ENCODE data around the gene RAD51B.

Gene RAD51B

DNA sequence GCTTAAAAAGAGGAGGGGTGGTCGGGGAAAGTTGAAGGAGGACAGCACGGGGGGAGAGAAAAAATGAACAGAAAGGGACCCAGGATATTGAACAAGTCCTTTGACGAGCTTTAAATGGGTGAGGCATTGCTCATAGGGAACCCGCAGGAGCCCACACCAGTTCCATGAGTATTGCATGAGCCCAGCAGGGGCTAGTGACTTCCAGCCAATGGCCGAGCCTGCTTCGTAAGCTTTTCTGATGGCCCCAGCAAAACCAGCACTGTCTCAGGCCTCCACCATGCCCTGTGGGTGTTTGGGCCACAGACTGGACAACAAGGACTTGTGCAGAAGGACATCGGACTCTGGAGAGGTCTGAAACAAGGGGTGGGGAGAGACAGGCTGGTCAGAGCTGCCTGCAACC, 863.7 kb downstream of the RAD51B start:
- Mint-ChIP-seq H3K36me3 (no peaks in the 10 kb centered on the region), H3K9me3 (no peaks in the 10 kb centered on the region), H3K4me3 (peak overlapping the region; percentile 71), H3K27me3 (no peaks in the 10 kb centered on the region), H3K27ac (peak overlapping the region; percentile 92), H3K4me1 (peaks cover 64% of the 10 kb centered on the region)

DNA sequence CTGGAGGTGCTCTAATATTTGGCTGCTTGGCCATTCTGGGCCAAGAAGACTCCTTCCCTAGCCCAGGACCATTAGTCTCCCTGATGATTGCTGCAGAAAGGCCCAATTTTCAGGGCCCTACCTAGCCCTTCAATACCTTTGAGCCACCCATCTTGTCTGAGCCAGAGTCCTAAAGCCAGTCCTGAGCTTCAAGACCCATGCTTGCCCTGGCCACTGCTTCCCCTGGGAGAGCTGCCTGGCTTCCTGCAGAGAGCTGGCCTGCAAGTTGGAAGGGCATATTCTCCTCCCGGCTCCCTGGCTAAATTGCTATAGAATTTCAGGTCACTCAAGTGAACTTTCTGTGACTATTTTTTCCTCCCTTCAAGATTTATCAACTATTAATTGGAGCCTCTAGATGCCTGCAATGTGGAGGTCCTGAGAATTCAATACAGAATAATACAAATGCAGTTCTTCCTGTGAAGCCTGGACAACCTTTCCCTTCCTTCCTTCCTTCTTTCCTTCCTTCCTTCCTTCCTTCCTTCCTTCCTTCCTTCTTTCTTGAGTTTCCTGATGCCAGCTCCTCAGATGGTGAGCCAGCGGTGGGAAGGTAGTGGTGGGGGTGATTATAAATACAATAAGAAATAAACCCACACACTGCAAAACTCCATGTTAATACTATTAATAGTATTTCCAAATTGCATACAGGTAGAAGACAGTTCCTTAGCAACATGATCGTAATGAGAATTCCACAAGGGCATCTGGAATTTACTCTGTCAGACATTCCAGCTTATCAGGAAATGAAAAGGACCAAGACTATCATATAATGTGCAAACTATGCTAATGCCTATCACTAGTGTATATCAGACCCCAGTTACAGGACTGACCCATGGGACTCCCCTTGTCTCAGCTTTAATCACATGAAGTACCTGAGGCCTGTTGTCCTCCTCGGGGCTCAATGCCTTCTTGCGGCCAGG, 865.2 kb downstream of the RAD51B start:
- Mint-ChIP-seq H3K36me3 (no peaks in the 10 kb centered on the region), H3K9me3 (no peaks in the 10 kb centered on the region), H3K27ac (peak overlapping the region; percentile 88)

DNA sequence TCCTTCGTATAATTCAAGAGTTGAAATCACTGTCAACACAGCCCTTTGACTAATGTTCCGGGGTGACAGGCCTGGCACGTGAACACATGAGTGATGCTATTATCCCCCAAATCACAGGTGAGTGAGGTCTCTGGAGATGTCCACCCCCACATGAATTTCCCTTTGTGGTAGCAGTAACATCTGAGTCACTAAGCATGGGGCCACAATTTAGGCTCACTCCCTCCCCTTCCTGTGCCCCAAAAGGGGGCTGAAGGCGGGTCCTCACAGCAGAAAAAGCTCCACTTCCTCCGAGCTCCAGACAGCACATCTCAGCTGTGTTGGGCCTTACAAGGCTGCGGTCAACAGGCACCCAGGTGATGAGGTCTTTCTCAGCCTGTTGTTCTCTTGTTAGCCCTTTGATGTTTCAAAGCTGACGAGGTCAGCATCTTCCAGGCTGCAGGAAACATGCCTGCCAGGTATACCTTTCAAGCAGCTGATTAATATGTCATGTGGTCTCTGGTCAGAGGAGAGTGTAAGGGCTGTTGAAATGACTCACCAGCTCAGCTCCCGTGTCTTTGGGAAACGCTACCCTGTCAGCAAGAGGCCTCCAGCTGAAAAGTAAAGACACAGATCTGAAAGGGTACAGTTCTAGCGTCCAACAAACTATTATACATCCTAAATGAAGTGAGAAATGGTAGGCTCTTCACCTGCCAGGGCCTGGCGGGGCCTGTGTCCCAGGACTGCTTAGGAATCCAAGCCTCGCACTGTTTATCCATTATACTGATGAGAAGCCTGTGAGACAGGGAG, 866.0 kb downstream of the RAD51B start:
- Mint-ChIP-seq H3K36me3 (no peaks in the 10 kb centered on the region), H3K4me3 (peak overlapping the region; percentile 59), H3K9me3 (no peaks in the 10 kb centered on the region), H3K27me3 (no peaks in the 10 kb centered on the region), H3K4me1 (peaks cover 67% of the 10 kb centered on the region), H3K27ac (peak overlapping the region; percentile 88)

More for the DNA sequence above, 865.2 kb downstream of the RAD51B start:
- no peaks in the 10 kb centered on the region for H3K27me3 Mint-ChIP-seq
- peak overlapping the region; percentile 59 for H3K4me3 Mint-ChIP-seq
- peaks cover 67% of the 10 kb centered on the region for H3K4me1 Mint-ChIP-seq

DNA sequence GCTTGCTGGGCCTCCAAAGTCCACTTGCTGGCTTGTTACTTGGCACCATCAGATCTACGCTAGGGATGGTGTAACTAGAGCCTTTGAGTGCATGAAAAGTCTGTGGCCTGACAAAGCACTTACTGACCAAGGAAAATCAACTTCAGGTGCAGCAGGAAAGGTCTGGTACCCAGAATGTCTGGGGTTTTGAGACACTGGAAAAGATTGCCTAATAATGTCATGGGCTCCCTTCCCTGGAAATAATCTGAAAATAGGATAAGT, 866.6 kb downstream of the RAD51B start:
- Mint-ChIP-seq H3K4me1 (peaks cover 64% of the 10 kb centered on the region), H3K27ac (peak overlapping the region; percentile 88)

DNA sequence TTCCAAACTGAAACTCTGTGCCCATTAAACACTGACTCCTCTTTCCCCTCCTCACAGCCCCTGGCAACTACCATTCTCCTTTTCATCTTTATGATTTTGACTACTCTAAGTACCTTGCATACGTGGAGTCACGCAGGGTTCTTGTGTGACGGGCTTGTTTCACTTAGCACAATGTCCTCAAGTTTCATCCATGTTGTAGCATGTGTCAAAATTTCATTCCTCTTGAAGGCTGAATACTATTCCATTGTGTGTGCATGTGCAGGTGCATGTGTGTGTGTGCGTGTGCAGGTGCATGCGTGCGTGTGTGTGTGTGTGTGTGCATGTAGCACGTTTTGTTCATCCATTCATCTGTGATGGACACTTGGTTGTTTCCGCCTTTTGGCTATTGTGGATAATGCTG, 867.1 kb downstream of the RAD51B start:
- no peaks in the 10 kb centered on the region for H3K9me3 Mint-ChIP-seq
- H3K36me3 Mint-ChIP-seq = no peaks in the 10 kb centered on the region
- no peak overlapping the region for H3K4me3 Mint-ChIP-seq
- peaks cover 58% of the 10 kb centered on the region for H3K4me1 Mint-ChIP-seq
- peak overlapping the region; percentile 60 for H3K27ac Mint-ChIP-seq
- no peaks in the 10 kb centered on the region for H3K27me3 Mint-ChIP-seq

More for the DNA sequence above, 866.6 kb downstream of the RAD51B start:
- H3K36me3 Mint-ChIP-seq = no peaks in the 10 kb centered on the region
- peak overlapping the region; percentile 5 for H3K4me3 Mint-ChIP-seq
- H3K27me3 Mint-ChIP-seq = no peaks in the 10 kb centered on the region
- no peaks in the 10 kb centered on the region for H3K9me3 Mint-ChIP-seq

DNA sequence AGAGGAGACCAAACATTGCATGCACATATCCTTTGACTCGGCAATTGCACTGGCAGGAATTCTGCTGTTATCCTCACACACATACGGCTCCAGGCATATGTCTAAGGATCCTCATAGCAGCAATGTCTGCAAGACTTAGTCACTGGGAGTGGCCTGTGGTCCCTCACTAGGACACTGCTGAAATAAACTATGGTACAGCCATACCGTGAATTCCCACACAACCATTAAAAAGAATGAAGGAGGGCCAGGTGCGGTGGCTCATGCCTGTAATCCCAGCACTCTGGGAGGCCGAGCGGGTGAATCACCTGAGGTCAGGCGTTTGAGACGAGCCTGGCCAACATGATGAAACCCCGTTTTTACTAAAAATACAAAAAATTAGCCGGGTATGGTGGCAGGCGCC, 868.2 kb downstream of the RAD51B start:
- Mint-ChIP-seq H3K9me3 (no peaks in the 10 kb centered on the region), H3K27ac (peak overlapping the region; percentile 30), H3K4me3 (no peak overlapping the region), H3K36me3 (no peaks in the 10 kb centered on the region), H3K4me1 (peaks cover 50% of the 10 kb centered on the region), H3K27me3 (no peaks in the 10 kb centered on the region)

DNA sequence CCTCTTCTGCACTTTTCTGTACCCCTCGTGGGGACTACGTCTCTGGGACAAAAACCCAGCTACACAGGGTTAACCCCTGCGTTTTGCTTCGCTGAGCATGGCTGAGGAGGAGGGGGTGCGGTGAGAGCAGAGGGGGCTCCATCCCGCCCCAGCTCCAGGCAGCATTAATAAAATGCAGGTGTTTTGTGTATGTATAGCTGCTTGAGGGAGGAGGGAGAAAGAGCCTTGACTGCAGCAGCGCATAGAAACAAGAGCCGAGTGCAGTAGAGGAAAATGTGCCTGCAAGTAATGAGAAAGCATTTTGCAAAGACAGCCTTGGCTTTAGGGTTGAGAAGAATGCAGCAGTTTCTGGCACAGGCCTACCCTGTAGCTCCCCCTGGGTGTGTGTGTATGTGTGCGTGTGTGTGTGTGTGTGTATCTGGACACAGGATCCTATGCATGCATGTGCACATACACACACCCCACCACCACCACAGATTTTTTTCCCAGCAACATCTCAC, 869.3 kb downstream of the RAD51B start:
- H3K9me3 Mint-ChIP-seq = no peaks in the 10 kb centered on the region
- H3K4me3 Mint-ChIP-seq = no peak overlapping the region
- peak overlapping the region; percentile 38 for H3K27ac Mint-ChIP-seq
- no peaks in the 10 kb centered on the region for H3K36me3 Mint-ChIP-seq
- peaks cover 42% of the 10 kb centered on the region for H3K4me1 Mint-ChIP-seq
- H3K27me3 Mint-ChIP-seq = no peaks in the 10 kb centered on the region

DNA sequence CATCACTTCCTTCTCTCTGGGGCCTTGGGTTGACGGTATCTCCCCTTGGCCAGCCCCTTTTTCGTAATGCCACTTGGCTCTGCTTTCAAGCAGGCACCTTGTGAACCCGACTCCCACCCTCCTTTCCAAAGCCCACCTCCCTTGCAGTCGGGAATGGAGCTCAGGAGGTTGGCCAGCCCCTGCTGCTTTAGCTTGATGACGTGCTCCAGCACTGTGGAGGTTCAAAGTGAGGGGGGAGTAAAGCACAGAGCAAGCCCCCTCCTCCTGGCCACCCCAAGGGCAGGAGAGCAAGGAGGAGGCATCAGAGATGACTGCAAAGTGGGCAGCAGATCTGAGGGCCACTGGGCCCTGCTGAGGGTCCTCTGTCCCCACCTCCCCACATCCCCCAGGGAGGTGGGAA, 869.9 kb downstream of the RAD51B start:
- Mint-ChIP-seq H3K9me3 (no peaks in the 10 kb centered on the region), H3K36me3 (no peaks in the 10 kb centered on the region), H3K27me3 (no peaks in the 10 kb centered on the region), H3K4me1 (peaks cover 42% of the 10 kb centered on the region), H3K4me3 (no peak overlapping the region), H3K27ac (no peak overlapping the region)

DNA sequence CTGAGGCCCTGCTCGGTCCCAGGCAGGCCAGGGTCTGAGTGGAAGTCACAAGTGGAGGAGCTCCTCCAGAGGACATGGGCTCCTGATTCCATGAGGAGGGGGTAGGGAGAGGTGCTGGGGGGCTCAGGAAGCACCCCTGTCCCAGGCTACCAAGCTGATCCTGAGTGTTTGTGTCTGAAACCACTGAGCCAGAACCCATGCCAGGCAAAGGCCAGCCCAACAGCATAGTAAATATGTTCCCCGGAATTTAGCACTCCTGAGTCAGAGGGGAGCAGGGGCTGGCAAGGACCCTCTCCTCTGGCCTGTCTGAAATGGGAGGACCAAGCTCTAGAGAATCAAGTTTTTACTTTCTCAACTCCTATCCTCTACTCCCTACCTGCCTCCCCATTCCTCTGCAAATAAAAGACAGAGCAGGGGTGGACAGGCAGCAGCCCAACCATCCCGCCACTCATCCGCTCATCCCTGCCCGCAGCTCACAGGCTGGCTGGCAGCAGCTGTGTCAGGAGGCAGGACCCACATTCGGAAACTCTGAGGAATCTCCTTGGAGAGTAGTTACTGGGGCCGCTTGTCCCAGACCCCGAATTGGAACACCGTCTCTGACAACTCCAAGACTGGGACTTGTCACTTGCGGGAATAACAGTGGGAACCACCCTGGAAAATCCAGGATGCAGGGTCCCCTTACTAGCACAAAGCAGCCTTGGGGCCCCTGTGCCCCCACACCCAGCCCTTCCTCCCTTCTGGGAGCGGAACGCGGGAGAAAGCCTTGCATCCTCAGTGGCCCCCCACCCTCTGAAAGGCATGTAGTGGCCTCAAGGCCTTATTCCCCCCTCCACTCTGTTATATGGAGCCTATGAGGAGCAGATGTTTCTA, 870.7 kb downstream of the RAD51B start:
- no peak overlapping the region for H3K4me3 Mint-ChIP-seq
- no peak overlapping the region for H3K27ac Mint-ChIP-seq
- peaks cover 38% of the 10 kb centered on the region for H3K4me1 Mint-ChIP-seq
- no peaks in the 10 kb centered on the region for H3K9me3 Mint-ChIP-seq
- H3K27me3 Mint-ChIP-seq = no peaks in the 10 kb centered on the region
- H3K36me3 Mint-ChIP-seq = no peaks in the 10 kb centered on the region

DNA sequence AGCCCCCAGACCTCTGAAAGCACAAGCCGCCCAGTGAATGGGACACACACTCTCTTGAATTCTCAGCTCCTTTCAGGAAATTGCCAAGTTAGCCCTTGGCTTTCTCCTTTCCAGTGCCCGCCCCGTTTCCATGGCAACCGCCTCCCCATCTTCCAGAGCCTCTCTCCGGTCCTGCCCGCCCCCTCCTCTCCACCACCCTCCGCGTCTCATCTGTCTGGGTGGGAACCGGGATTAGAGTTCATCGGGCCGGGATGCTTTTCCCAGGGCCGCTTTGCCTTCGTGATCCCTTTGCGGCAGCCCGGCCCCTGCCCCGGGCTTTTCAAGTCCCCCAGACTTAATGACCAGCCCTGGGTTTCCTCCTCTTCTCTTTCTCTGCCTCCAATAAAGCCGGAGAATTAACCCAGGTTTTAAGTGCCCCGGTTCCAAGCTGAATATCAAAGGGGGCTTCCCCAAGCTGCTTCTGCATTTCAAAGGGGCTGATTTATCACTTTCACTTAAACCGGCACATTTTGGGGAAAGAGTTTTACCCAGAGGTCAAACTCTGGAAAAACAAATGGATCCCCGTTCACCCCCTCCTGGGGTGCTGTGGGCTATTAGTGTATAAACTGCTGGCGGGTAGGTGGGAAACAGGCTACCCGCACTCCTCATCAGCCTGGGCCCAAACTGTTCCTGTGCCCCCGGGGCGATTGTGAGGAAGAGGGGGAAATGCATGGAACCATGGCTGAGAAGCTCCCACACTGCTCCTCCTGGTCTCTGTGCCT, 871.6 kb downstream of the RAD51B start:
- Mint-ChIP-seq H3K36me3 (no peaks in the 10 kb centered on the region), H3K9me3 (no peaks in the 10 kb centered on the region), H3K27ac (no peak overlapping the region), H3K4me3 (no peak overlapping the region), H3K4me1 (peaks cover 37% of the 10 kb centered on the region), H3K27me3 (no peaks in the 10 kb centered on the region)

DNA sequence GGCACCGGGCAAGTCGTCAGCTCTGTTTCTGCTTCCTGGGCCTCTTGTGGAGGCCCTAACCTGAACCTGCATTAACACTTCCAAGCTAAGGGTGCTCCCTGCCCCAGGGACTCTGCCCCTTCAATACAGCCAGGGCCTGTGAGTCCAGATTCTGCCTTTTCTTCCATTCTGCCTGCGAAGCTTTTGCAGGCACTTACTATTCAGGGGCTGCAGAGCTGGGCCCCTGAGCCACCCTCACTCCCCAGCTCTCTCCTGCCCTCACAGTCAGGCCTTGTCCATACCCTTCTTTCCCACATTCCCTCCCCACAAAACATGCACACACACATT, 872.2 kb downstream of the RAD51B start:
- Mint-ChIP-seq H3K4me3 (no peak overlapping the region), H3K27ac (no peak overlapping the region), H3K27me3 (no peaks in the 10 kb centered on the region), H3K36me3 (no peaks in the 10 kb centered on the region), H3K9me3 (no peaks in the 10 kb centered on the region), H3K4me1 (peaks cover 32% of the 10 kb centered on the region)

DNA sequence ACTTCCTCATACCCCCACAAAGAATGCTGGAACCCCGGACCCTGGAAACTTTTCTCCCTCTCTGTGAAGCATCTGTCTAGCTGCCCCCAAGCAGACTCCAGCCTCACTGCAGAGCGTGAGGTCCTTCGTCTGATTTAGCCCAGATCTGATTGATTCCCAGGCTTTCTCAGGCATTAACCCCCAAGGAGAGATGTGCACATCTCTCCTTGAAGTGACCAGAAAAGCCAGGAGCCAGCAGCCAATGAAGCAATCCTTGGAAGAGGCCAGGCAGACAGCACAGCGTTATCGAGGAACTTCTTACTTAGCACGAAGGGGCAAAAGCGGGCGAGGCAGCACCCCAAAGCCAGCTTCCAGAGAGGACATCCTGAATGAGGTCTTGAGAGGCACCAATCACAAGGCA, 872.6 kb downstream of the RAD51B start:
- H3K4me1 Mint-ChIP-seq = peaks cover 31% of the 10 kb centered on the region
- no peaks in the 10 kb centered on the region for H3K27me3 Mint-ChIP-seq
- H3K27ac Mint-ChIP-seq = peak overlapping the region; percentile 55
- no peaks in the 10 kb centered on the region for H3K9me3 Mint-ChIP-seq
- H3K36me3 Mint-ChIP-seq = no peaks in the 10 kb centered on the region
- H3K4me3 Mint-ChIP-seq = no peak overlapping the region

DNA sequence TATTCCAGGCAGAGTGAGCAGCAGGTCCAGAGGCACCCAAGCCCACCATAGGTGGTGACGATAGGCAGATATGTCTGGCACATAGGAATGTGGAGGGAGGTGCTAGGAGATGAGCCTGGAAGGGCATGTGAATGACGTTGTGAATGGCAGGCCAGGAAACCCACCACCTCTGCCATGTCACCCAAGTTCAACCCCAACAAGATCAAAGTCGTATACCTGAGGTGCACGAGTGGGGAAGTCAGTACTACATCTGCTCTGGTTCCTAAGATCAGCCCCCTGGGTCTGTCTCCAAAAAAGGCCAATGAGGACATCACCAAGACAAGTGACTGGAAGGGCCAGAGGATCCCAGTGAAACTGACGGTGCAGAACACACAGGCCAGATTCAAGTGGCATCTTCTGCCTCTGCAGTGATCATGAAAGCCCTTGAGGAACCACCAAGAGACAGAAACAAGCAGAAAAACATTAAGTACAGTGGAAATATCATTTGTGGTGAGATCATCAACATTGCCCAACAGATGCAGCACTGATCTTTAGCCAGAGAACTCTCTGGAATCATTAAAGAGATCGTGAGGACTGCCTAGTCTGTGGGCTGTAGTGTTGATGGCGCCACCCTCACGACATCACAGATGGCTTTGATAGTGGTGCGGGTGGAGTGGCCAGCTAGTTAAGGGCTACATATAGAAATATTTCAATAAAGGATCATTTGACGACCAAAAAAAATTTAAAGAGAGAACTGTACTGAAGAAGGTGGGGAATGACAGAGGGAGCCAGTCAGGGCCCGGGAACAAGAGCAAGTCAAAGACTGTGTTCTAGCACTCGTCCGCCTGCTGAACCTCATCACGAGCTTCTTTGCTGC, 873.6 kb downstream of the RAD51B start:
- Mint-ChIP-seq H3K27ac (no peak overlapping the region), H3K4me3 (no peak overlapping the region), H3K36me3 (no peaks in the 10 kb centered on the region), H3K9me3 (no peaks in the 10 kb centered on the region), H3K4me1 (peaks cover 31% of the 10 kb centered on the region), H3K27me3 (no peaks in the 10 kb centered on the region)

DNA sequence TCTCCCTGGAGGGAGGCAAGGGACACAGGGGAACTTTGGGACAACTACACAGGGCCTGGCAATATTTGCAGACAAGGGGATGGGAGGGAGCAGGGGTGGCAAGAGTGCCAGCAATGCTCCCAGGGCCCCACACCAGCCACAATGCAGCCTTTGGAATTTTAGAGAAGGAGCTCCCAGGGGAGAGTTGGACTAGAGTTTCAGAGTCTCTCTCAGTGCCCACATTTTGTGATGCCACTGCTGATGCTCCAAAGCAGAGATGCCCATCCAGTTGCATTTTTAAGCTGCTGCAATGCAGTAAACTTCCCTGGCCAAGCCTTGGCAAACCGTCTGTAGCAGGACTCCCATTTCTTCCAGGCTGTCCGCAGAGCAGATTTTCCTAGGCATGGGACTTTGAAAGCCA, 874.3 kb downstream of the RAD51B start:
- H3K27ac Mint-ChIP-seq = no peak overlapping the region
- no peaks in the 10 kb centered on the region for H3K27me3 Mint-ChIP-seq
- no peak overlapping the region for H3K4me3 Mint-ChIP-seq
- H3K4me1 Mint-ChIP-seq = peaks cover 30% of the 10 kb centered on the region
- H3K36me3 Mint-ChIP-seq = no peaks in the 10 kb centered on the region
- no peaks in the 10 kb centered on the region for H3K9me3 Mint-ChIP-seq
